Upper lobe of left lung (tissue), 4 donors: ENCODE measurements around the gene TNPO1.

Experiments
- CTCF ChIP-seq, 6 experiments: fragments of 450-650 bp in 4 of 6; fragments of 200-600 bp in 2 of 6; sonication (generic) in 2 of 6; IDR thresholded peaks; one replicate each; pipeline ENCODE4 v1.5.1; 2016 to 2019; ENCODE audit warnings: antibody characterized with exemption in 6 of 6
- EP300 ChIP-seq, 4 donors: sonication (generic); formaldehyde crosslinking; IDR thresholded peaks; one replicate each; pipeline ENCODE4 v1.5.1; 2017; ENCODE audit warnings: antibody characterized with exemption in 4 of 4, control low read depth in 2 of 4

GRCh38 chr5:72852356-72852755 is 35.9 kb downstream of the TNPO1 start:
- TF ChIP-seq CTCF (IDR thresholded peaks at IDR 0.05) (no peak), EP300 (IDR thresholded peaks at IDR 0.05) (no peak)
